GM12878 (cell line): Measurements from ENCODE around the gene TAS2R5. TPM values are rescaled to one million over a fixed set of nuclear protein-coding genes. Genes with fewer than 3 reads are reported as not detected.

ENCODE experiments used
- ATAC-seq: fragments of 200-7000 bp; cut with Tn5 transposase; 3 replicates; pipeline ENCODE4 v1.9.1; 2020; ENCODE audit warnings: mild to moderate bottlenecking, moderate library complexity
- BruUV-seq: library from RNA; stranded (reverse); fragments of 400-500 nt; replicated peaks from 2 replicates; lab custom pipeline; 2021; lab: Mats Ljungman, UMichigan
- CTCF ChIA-PET: fragments of 300-600 bp; sonication (Branson Sonifier 250); formaldehyde crosslinking; extraction: SDS; loops from one replicate; lab custom pipeline; 2021; ENCODE audit warnings: inconsistent platforms; lab: Yijun Ruan, JAX
- POLR2A ChIA-PET: fragments of 350-600 bp; formaldehyde crosslinking; extraction: SDS; loops from one replicate; lab custom pipeline; 2021; ENCODE audit warnings: inconsistent platforms; lab: Charles Lee
- RAD21 ChIA-PET: fragments of 300-600 bp; sonication (Branson Sonifier 250); formaldehyde crosslinking; loops from one replicate; lab custom pipeline; 2023; ENCODE audit warnings: antibody characterized with exemption; ENCODE audit not compliant: unreplicated experiment; lab: Charles Lee
- SMC1A ChIA-PET: fragments of 300-600 bp; sonication (Branson Sonifier 250); formaldehyde crosslinking; loops from one replicate; lab custom pipeline; 2023; ENCODE audit not compliant: unreplicated experiment, uncharacterized antibody; lab: Charles Lee
- DNase-seq: peaks from one replicate; pipeline ENCODE4 v3.0.0-alpha.2; 2011; ENCODE audit warnings: low read depth, low spot score
- FAIRE-seq: peaks from 3 replicates; lab custom pipeline; 2011; peaks lifted over from hg19 to GRCh38; lab: Jason Lieb, UNC
- H2AFZ ChIP-seq: 2 replicates; pipeline ENCODE4 v1.6.0; 2011; ENCODE audit warnings: low read depth, low read length, control low read depth; ENCODE audit not compliant: control insufficient read depth
- H3K27ac ChIP-seq: 2 replicates; pipeline ENCODE4 v1.5.1; 2011; ENCODE audit warnings: control low read depth; ENCODE audit not compliant: control insufficient read depth, insufficient read depth
- H3K27me3 ChIP-seq, 2 experiments: replicated peaks in 1 of 2; 2 replicates each; pipeline versions ENCODE4 v1.6.0 to v1.6.1; 2011; ENCODE audit warnings: low read length in 1 of 2; ENCODE audit not compliant: control insufficient read depth in 2 of 2, insufficient read depth in 2 of 2
- H3K36me3 ChIP-seq, 2 experiments: 2 replicates each; pipeline ENCODE4 v1.5.1; 2011; ENCODE audit warnings: low read length in 1 of 2; ENCODE audit not compliant: control insufficient read depth in 2 of 2, insufficient read depth in 2 of 2
- H3K4me1 ChIP-seq: 2 replicates; pipeline ENCODE4 v1.6.1; 2011; ENCODE audit warnings: mild to moderate bottlenecking, low read length, moderate library complexity, mixed read lengths; ENCODE audit not compliant: control insufficient read depth, insufficient read depth
- H3K4me2 ChIP-seq: 2 replicates; pipeline ENCODE4 v1.6.0; 2011; ENCODE audit warnings: control low read depth; ENCODE audit not compliant: control insufficient read depth, insufficient read depth
- H3K4me3 ChIP-seq: fragments of 200-600 bp; sonication (generic); 2 replicates; pipeline ENCODE4 v1.5.1; 2016
- H3K79me2 ChIP-seq: 2 replicates; pipeline ENCODE4 v1.6.0; 2011; ENCODE audit warnings: low read length; ENCODE audit not compliant: control insufficient read depth, insufficient read depth
- H3K9ac ChIP-seq: 2 replicates; pipeline ENCODE4 v1.8.0; 2011; ENCODE audit warnings: low read length, control low read depth, mixed read lengths; ENCODE audit not compliant: control insufficient read depth, insufficient read depth
- H3K9me3 ChIP-seq: replicated peaks from 3 replicates; pipeline ENCODE4 v1.5.1; 2011; ENCODE audit warnings: mild to moderate bottlenecking, low read length; ENCODE audit not compliant: control insufficient read depth, insufficient read depth
- H4K20me1 ChIP-seq: 2 replicates; pipeline ENCODE4 v1.6.0; 2011; ENCODE audit not compliant: control insufficient read depth, insufficient read depth
- FOXM1 ChIP-seq: IDR thresholded peaks from 2 replicates; pipeline ENCODE4 v1.6.1; 2012; ENCODE audit warnings: low read depth, mild to moderate bottlenecking, inconsistent platforms, low read length, moderate library complexity
- KAT2A ChIP-seq: conservative IDR thresholded peaks from 2 replicates; pipeline ENCODE4 v1.6.1; 2011; ENCODE audit warnings: low read depth, low read length; ENCODE audit not compliant: control insufficient read depth
- NRF1 ChIP-seq: conservative IDR thresholded peaks from 2 replicates; pipeline ENCODE4 v1.6.1; 2011; ENCODE audit warnings: mild to moderate bottlenecking, low read depth, low read length, improper control_type of control experiment
- PAX5 ChIP-seq: IDR thresholded peaks from 2 replicates; pipeline ENCODE4 v1.6.1; 2011; ENCODE audit warnings: low read depth, low read length, borderline replicate concordance
- PBX3 ChIP-seq: IDR thresholded peaks from 2 replicates; pipeline ENCODE4 v1.6.1; 2011; ENCODE audit warnings: mild to moderate bottlenecking, low read depth, low read length, moderate library complexity; ENCODE audit not compliant: insufficient replicate concordance
- POLR2AphosphoS5 ChIP-seq: IDR thresholded peaks from 2 replicates; pipeline ENCODE4 v1.6.1; 2011; ENCODE audit warnings: mild to moderate bottlenecking, low read length, inconsistent platforms
- RAD21 ChIP-seq: IDR thresholded peaks from 2 replicates; pipeline ENCODE4 v1.6.1; 2011; ENCODE audit warnings: mild to moderate bottlenecking, low read depth, low read length, moderate library complexity; ENCODE audit not compliant: insufficient read depth
- SRF ChIP-seq, 2 experiments: IDR thresholded peaks; 2 replicates each; pipeline ENCODE4 v1.6.1; 2011; ENCODE audit warnings: low read depth in 2 of 2, low read length in 2 of 2, mild to moderate bottlenecking in 1 of 2, moderate library complexity in 1 of 2
- TAF1 ChIP-seq: IDR thresholded peaks from 2 replicates; pipeline ENCODE4 v1.6.1; 2011; ENCODE audit warnings: mild to moderate bottlenecking, low read depth, low read length, borderline replicate concordance
- ZBTB11 ChIP-seq: fragments of 450-650 bp; formaldehyde crosslinking; IDR thresholded peaks from 2 replicates; pipeline ENCODE4 v1.5.0; 2022; ENCODE audit warnings: mild to moderate bottlenecking, missing genetic modification characterization
- ZNF217 ChIP-seq: fragments of 450-650 bp; IDR thresholded peaks from 2 replicates; pipeline ENCODE4 v1.6.1; 2017; ENCODE audit warnings: antibody characterized with exemption, mild to moderate bottlenecking
- WGBS: methylation state at CpG from one replicate; pipeline ENCODE4 v1.1.6; 2016; ENCODE audit warnings: low lambda C conversion rate; ENCODE audit not compliant: insufficient replicate concordance, insufficient coverage; ENCODE audit errors: missing lambda C conversion rate; 5-methylcytosine and 5-hydroxymethylcytosine counted together
- in situ Hi-C: fragments of 300-500 bp; cut with MboI; formaldehyde crosslinking; loops from 9 replicates; pipeline ENCODE4 v1.14.3; 2018; ENCODE audit warnings: mixed read lengths
- intact Hi-C: fragments of 100-400 bp; cut with micrococcal nuclease; formaldehyde crosslinking; loops from one replicate; pipeline ENCODE4 v1.14.2; 2022; ENCODE audit not compliant: unreplicated experiment
- polyA plus RNA-seq, 11 experiments: library from polyadenylated mRNA; depleted of rRNA in 4 of 11; unstranded in 6 of 11; stranded (reverse) in 5 of 11; fragments of >200 nt; fragmentation: Nextera tagmentation in 4 of 11; fragmentation: Illumina TruSeq in 1 of 11; extraction: Ambion mirVana in 4 of 11; extraction: Trizol in 1 of 11; gene quantifications; 1 replicate in 1 of 11; 2 replicates in 10 of 11; pipeline versions ENCODE4 v1.2.1 to v1.2.3, GENCODE V29; 2011 to 2016; ENCODE audit warnings: inconsistent platforms in 2 of 11, missing spikeins in 2 of 11, low read depth in 1 of 11
- total RNA-seq, 4 experiments: library from RNA; depleted of rRNA in 3 of 4; stranded (reverse); fragments of >200 nt in 3 of 4; fragmentation: Illumina TruSeq in 1 of 4; extraction: Trizol in 1 of 4; gene quantifications; 2 replicates each; pipeline versions ENCODE4 v1.2.1 to v1.2.3, GENCODE V29; 2013 to 2021

Gene TAS2R5
- total and polyA plus RNA-seq, 10 of the 15 experiments (the other 5 are each of a cell fraction or from before 2014, with no cell fraction given), result 0.07 to 2.1 (median 0.44) TPM; not detected in 3

GRCh38 chr7:141748396-141748795, 41.6 kb upstream of the TAS2R5 start:
- H3K9me3 ChIP-seq, result peaks cover 30% of the 10 kb centered on the region
- no peak overlapping the region for H3K27ac ChIP-seq
- ChIA-PET POLR2A (no interaction called here), SMC1A (interaction anchor here (1.2 kb wide), 1 partner anchor 93 kb away, joined by 3 read pairs; the partner anchor contains the start of gene PRSS37), CTCF (interaction anchor here (0.6 kb wide), 1 partner anchor 237 kb away, joined by 3 read pairs; no protein-coding TSS in a partner anchor), RAD21 (no interaction called here)
- no peaks in the 10 kb centered on the region for H3K79me2 ChIP-seq
- TF ChIP-seq PAX5, result no peak
- no peak for TF ChIP-seq NRF1
- no peak for TF ChIP-seq KAT2A
- no peak for TF ChIP-seq SRF (IDR thresholded peaks at IDR 0.05; ENCODE audit: low read depth in 2 of 2, low read length in 2 of 2)
- TF ChIP-seq ZBTB11, result no peak
- TF ChIP-seq PBX3, result no peak
- no peak for TF ChIP-seq FOXM1
- TF ChIP-seq TAF1, result no peak
- TF ChIP-seq RAD21, result no peak
- no peak for TF ChIP-seq POLR2AphosphoS5
- no peak for TF ChIP-seq ZNF217
- in situ Hi-C loops, result no loop called here
- 100% methylated on average over 2 of the region's 2 CpGs for WGBS
- H3K4me1 ChIP-seq, result no peaks in the 10 kb centered on the region
- intact Hi-C loops, result no loop called here
- no peak for ATAC-seq
- H2AFZ ChIP-seq, result no peak overlapping the region
- no peak overlapping the region for H3K4me2 ChIP-seq
- no TSS peak for BruUV-seq
- no peak overlapping the region for H3K4me3 ChIP-seq
- no peak for DNase-seq
- no peaks in the 10 kb centered on the region for H4K20me1 ChIP-seq
- H3K27me3 ChIP-seq, result no peaks in the 10 kb centered on the region
- FAIRE-seq, result no peak
- H3K36me3 ChIP-seq, result peaks cover 5 to 34% of the 10 kb centered on the region in 2 experiments
- H3K9ac ChIP-seq, result no peak overlapping the region
